HepG2 (cell line): ENCODE measurements around the gene MPIG6B. TPM values are rescaled to one million over a fixed set of nuclear protein-coding genes. Genes with fewer than 3 reads are reported as not detected.

Source experiments
- BRCA1 ChIP-seq: sonication (generic); formaldehyde crosslinking; IDR thresholded peaks from 2 replicates; pipeline ENCODE4 v1.4.0; 2020; ENCODE audit warnings: missing genetic modification reagents
- CTCF ChIP-seq: sonication (generic); formaldehyde crosslinking; IDR thresholded peaks from 2 replicates; pipeline ENCODE4 v1.5.0; 2020; ENCODE audit warnings: mild to moderate bottlenecking, missing genetic modification reagents, moderate library complexity
- KDM3A ChIP-seq: IDR thresholded peaks from 2 replicates; pipeline ENCODE4 v1.6.1; 2018; ENCODE audit warnings: low read depth, missing compliant biosample characterization
- MTA3 ChIP-seq: sonication (generic); formaldehyde crosslinking; IDR thresholded peaks from 2 replicates; pipeline ENCODE4 v1.4.0; 2020; ENCODE audit warnings: missing genetic modification reagents
- NFYB ChIP-seq: sonication (generic); formaldehyde crosslinking; IDR thresholded peaks from 2 replicates; pipeline ENCODE4 v1.4.0; 2020; ENCODE audit warnings: missing genetic modification reagents
- PHF8 ChIP-seq: sonication (generic); formaldehyde crosslinking; IDR thresholded peaks from 2 replicates; pipeline ENCODE4 v1.5.0; 2020; ENCODE audit warnings: missing genetic modification reagents
- PLRG1 ChIP-seq: fragments of 450-650 bp; conservative IDR thresholded peaks from 2 replicates; pipeline ENCODE4 v1.6.1; 2016
- POLR2AphosphoS2 ChIP-seq: IDR thresholded peaks from 2 replicates; pipeline ENCODE4 v1.6.1; 2011; ENCODE audit warnings: low read depth, low read length, improper control_type of control experiment
- RARA ChIP-seq: IDR thresholded peaks from 2 replicates; pipeline ENCODE4 v1.6.1; 2016; ENCODE audit warnings: missing genetic modification reagents, missing compliant biosample characterization
- RBFOX2 ChIP-seq: fragments of 200-400 bp; formaldehyde crosslinking; IDR thresholded peaks from 2 replicates; pipeline ENCODE4 v1.6.1; 2017; ENCODE audit warnings: low read depth, mild to moderate bottlenecking, low read length
- SMAD1 ChIP-seq: sonication (generic); formaldehyde crosslinking; IDR thresholded peaks from 2 replicates; pipeline ENCODE4 v1.4.0; 2020; ENCODE audit warnings: missing genetic modification reagents, low read depth, mild to moderate bottlenecking, borderline replicate concordance
- ZBTB42 ChIP-seq: sonication (generic); formaldehyde crosslinking; IDR thresholded peaks from 2 replicates; pipeline ENCODE4 v1.5.0; 2020; ENCODE audit warnings: mild to moderate bottlenecking, missing genetic modification reagents
- ZBTB7A ChIP-seq: sonication (generic); formaldehyde crosslinking; IDR thresholded peaks from 2 replicates; pipeline ENCODE4 v1.8.0; 2022; ENCODE audit warnings: mild to moderate bottlenecking, missing genetic modification reagents
- ZIK1 ChIP-seq: sonication (generic); formaldehyde crosslinking; IDR thresholded peaks from 2 replicates; pipeline ENCODE4 v1.5.0; 2020; ENCODE audit warnings: mild to moderate bottlenecking, low read depth, missing genetic modification reagents, borderline replicate concordance
- ZNF615 ChIP-seq: sonication (generic); formaldehyde crosslinking; IDR thresholded peaks from 2 replicates; pipeline ENCODE4 v1.5.0; 2020; ENCODE audit warnings: mild to moderate bottlenecking, missing genetic modification reagents, borderline replicate concordance
- polyA plus RNA-seq, 8 experiments: library from polyadenylated mRNA; depleted of rRNA in 3 of 8; stranded (reverse) in 7 of 8; unstranded in 1 of 8; fragments of >200 nt; fragmentation: Illumina TruSeq in 4 of 8; extraction: Trizol in 4 of 8; gene quantifications; 2 replicates each; pipeline versions ENCODE4 v1.2.1 to v1.2.3, GENCODE V29; 2011 to 2016; ENCODE audit warnings: low read depth in 4 of 8, missing spikeins in 1 of 8, mixed read lengths in 1 of 8; ENCODE audit not compliant: insufficient read depth in 1 of 8
- total RNA-seq, 5 experiments: library from RNA; depleted of rRNA; stranded (reverse); fragments of >200 nt; fragmentation: Illumina TruSeq; extraction: Trizol; gene quantifications; 2 replicates each; pipeline ENCODE4 v1.2.3, GENCODE V29; 2016; ENCODE audit warnings: low read depth in 1 of 5
- TF ChIP-seq, protein P1 (sequence below): sonication (generic); formaldehyde crosslinking; IDR thresholded peaks from 2 replicates; pipeline ENCODE4 v1.5.0; 2020; ENCODE audit warnings: missing genetic modification reagents
- TF ChIP-seq, protein P2 (sequence below): sonication (generic); formaldehyde crosslinking; IDR thresholded peaks from 2 replicates; pipeline ENCODE4 v1.8.1; 2022; ENCODE audit warnings: low read depth, mild to moderate bottlenecking, missing genetic modification reagents
- TF ChIP-seq, protein P3 (sequence below): sonication (generic); formaldehyde crosslinking; IDR thresholded peaks from 2 replicates; pipeline ENCODE4 v1.4.0; 2020; ENCODE audit warnings: missing genetic modification reagents

Gene MPIG6B
- total and polyA plus RNA-seq, 2 of the 13 experiments (the other 11 are each of a cell fraction or from before 2014, with no cell fraction given) = not detected

DNA sequence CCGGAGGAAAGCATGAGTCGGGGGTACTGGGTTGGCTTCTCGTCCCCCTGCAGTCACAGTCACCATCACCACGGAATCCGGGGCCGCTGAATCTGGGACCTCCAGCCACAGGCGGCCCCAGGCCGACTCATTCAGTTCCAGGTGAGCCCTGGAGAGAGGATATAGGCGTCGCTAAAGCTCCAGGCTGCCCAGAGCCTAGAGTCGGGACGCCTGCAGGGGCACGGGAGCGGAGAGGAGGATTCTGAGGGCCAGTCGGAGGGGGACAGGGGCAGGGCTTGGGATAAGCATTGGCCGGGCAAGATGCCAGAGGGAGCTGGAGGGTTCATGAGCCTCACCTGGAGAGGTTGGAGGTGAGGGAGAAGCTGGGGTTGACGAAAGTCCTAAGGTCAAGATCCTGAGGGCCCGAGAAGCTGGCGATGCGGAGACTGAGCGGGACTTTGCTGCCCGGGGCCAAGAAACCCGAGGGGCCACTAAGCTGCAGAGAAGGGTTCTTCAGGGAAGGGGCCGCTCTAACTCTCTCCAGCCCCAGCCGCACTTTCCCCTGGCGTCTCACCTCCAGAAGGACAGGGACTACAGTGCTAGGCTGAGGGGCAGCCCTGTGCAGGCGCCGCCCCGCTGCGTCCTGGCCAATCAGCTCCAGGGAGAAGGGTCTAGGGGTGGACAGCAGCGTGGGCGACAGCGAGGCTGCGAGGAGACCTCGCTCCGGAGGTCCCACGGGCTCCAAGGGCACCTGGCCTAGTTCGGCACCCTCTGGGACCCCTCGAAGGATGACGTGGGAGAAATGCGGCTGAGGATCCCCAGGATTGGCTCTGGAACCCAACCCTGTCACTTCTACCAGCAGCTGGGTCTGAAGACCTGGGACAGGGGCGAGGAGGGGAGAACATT is 43.0 kb downstream of the MPIG6B start (continued):
- TF ChIP-seq, protein P1, sequence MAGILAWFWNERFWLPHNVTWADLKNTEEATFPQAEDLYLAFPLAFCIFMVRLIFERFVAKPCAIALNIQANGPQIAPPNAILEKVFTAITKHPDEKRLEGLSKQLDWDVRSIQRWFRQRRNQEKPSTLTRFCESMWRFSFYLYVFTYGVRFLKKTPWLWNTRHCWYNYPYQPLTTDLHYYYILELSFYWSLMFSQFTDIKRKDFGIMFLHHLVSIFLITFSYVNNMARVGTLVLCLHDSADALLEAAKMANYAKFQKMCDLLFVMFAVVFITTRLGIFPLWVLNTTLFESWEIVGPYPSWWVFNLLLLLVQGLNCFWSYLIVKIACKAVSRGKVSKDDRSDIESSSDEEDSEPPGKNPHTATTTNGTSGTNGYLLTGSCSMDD (CRISPR knock-in tag) = no peak; the same call in 1 of the 2 replicates
- peak; percentile 81; the same call in 1 of the 2 replicates for TF ChIP-seq ZBTB7A
- TF ChIP-seq PHF8 (CRISPR knock-in tag) = peak; percentile 49
- TF ChIP-seq, protein P2, sequence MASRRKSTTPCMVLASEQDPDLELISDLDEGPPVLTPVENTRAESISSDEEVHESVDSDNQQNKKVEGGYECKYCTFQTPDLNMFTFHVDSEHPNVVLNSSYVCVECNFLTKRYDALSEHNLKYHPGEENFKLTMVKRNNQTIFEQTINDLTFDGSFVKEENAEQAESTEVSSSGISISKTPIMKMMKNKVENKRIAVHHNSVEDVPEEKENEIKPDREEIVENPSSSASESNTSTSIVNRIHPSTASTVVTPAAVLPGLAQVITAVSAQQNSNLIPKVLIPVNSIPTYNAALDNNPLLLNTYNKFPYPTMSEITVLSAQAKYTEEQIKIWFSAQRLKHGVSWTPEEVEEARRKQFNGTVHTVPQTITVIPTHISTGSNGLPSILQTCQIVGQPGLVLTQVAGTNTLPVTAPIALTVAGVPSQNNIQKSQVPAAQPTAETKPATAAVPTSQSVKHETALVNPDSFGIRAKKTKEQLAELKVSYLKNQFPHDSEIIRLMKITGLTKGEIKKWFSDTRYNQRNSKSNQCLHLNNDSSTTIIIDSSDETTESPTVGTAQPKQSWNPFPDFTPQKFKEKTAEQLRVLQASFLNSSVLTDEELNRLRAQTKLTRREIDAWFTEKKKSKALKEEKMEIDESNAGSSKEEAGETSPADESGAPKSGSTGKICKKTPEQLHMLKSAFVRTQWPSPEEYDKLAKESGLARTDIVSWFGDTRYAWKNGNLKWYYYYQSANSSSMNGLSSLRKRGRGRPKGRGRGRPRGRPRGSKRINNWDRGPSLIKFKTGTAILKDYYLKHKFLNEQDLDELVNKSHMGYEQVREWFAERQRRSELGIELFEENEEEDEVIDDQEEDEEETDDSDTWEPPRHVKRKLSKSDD (CRISPR knock-in tag) = no peak
- TF ChIP-seq, protein P3, sequence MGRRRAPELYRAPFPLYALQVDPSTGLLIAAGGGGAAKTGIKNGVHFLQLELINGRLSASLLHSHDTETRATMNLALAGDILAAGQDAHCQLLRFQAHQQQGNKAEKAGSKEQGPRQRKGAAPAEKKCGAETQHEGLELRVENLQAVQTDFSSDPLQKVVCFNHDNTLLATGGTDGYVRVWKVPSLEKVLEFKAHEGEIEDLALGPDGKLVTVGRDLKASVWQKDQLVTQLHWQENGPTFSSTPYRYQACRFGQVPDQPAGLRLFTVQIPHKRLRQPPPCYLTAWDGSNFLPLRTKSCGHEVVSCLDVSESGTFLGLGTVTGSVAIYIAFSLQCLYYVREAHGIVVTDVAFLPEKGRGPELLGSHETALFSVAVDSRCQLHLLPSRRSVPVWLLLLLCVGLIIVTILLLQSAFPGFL (CRISPR knock-in tag) = no peak
- no peak for TF ChIP-seq ZBTB42 (CRISPR knock-in tag)
- TF ChIP-seq RBFOX2 = peak; percentile 69
- no peak for TF ChIP-seq PLRG1
- no peak for TF ChIP-seq MTA3 (CRISPR knock-in tag)
- no peak for TF ChIP-seq RARA (CRISPR knock-in tag)
- TF ChIP-seq ZIK1 (CRISPR knock-in tag) = no peak
- TF ChIP-seq BRCA1 (CRISPR knock-in tag) = no peak
- no peak for TF ChIP-seq ZNF615
- TF ChIP-seq KDM3A (CRISPR knock-in tag) = 0 out of 2 replicates have a peak, but pooled peaks have one; percentile 19
- TF ChIP-seq NFYB = peak; percentile 71
- no peak for TF ChIP-seq POLR2AphosphoS2
- peak; percentile 45 for TF ChIP-seq CTCF (CRISPR knock-in tag)
- no peak; the same call in 1 of the 2 replicates for TF ChIP-seq SMAD1 (CRISPR knock-in tag)
